Keratinocyte (primary cell): ENCODE measurements around the gene CPS1. TPM values are rescaled to one million over a fixed set of nuclear protein-coding genes. Genes with fewer than 3 reads are reported as not detected.

Experiments used
- DNase-seq: peaks from one replicate; pipeline ENCODE4 v3.0.0-alpha.2; 2011; ENCODE audit warnings: low read depth, missing footprints, low spot score
- FAIRE-seq: peaks from 2 replicates; lab custom pipeline; 2011; peaks lifted over from hg19 to GRCh38; lab: Jason Lieb, UNC
- H2AFZ ChIP-seq: 2 replicates; pipeline ENCODE4 v1.6.0; 2012; ENCODE audit warnings: low read length, control low read depth, inconsistent platforms; ENCODE audit not compliant: control insufficient read depth
- H3K27ac ChIP-seq: 2 replicates; pipeline ENCODE4 v1.5.1; 2011; ENCODE audit warnings: low read length; ENCODE audit not compliant: control insufficient read depth, insufficient read depth
- H3K27me3 ChIP-seq: 3 replicates; pipeline ENCODE4 v1.6.0; 2011; ENCODE audit warnings: low read length; ENCODE audit not compliant: control insufficient read depth, insufficient read depth; ENCODE audit errors: extremely low read depth
- H3K36me3 ChIP-seq, 2 experiments: 2 replicates in 1 of 2; 3 replicates in 1 of 2; pipeline ENCODE4 v1.5.1; 2011; ENCODE audit warnings: low read length in 2 of 2, mild to moderate bottlenecking in 1 of 2; ENCODE audit not compliant: control insufficient read depth in 2 of 2, insufficient read depth in 2 of 2; ENCODE audit errors: extremely low read depth in 1 of 2
- H3K4me1 ChIP-seq: 3 replicates; pipeline ENCODE4 v1.5.1; 2011; ENCODE audit warnings: low read length; ENCODE audit not compliant: control insufficient read depth, insufficient read depth; ENCODE audit errors: extremely low read depth
- H3K4me2 ChIP-seq: 3 replicates; pipeline ENCODE4 v1.6.0; 2011; ENCODE audit warnings: low read depth, low read length; ENCODE audit not compliant: control insufficient read depth, insufficient read depth; ENCODE audit errors: extremely low read depth
- H3K4me3 ChIP-seq, 3 experiments: fragments of 200-600 bp in 1 of 3; sonication (generic) in 1 of 3; 2 replicates in 2 of 3; 3 replicates in 1 of 3; pipeline ENCODE4 v1.5.1; 2011 to 2016; ENCODE audit warnings: low read length in 3 of 3, mild to moderate bottlenecking in 3 of 3, control low read depth in 2 of 3, inconsistent platforms in 1 of 3, low read depth in 1 of 3, mixed read lengths in 1 of 3, mixed run types in 1 of 3, moderate library complexity in 1 of 3; ENCODE audit not compliant: control insufficient read depth in 2 of 3, insufficient read depth in 2 of 3; ENCODE audit errors: extremely low read depth in 1 of 3
- H3K79me2 ChIP-seq: 2 replicates; pipeline ENCODE4 v1.6.0; 2012; ENCODE audit warnings: low read length; ENCODE audit not compliant: control insufficient read depth, insufficient read depth
- H3K9ac ChIP-seq: 3 replicates; pipeline ENCODE4 v1.6.0; 2011; ENCODE audit warnings: low read length; ENCODE audit not compliant: control insufficient read depth, insufficient read depth; ENCODE audit errors: extremely low read depth
- H3K9me1 ChIP-seq: 3 replicates; pipeline ENCODE4 v1.6.0; 2011; ENCODE audit warnings: low read length; ENCODE audit not compliant: control insufficient read depth, insufficient read depth; ENCODE audit errors: extremely low read depth
- H3K9me3 ChIP-seq: 2 replicates; pipeline ENCODE4 v1.5.1; 2012; ENCODE audit warnings: low read depth, low read length; ENCODE audit not compliant: control insufficient read depth
- H4K20me1 ChIP-seq: 3 replicates; pipeline ENCODE4 v1.6.0; 2011; ENCODE audit warnings: low read length; ENCODE audit not compliant: control insufficient read depth, insufficient read depth; ENCODE audit errors: extremely low read depth
- EZH2 ChIP-seq: IDR thresholded peaks from one replicate; pipeline ENCODE4 v1.6.1; 2012; ENCODE audit warnings: inconsistent platforms, mild to moderate bottlenecking, low read length, moderate library complexity
- dilution Hi-C: fragments of 300-500 bp; cut with MboI; formaldehyde crosslinking; loops from one replicate; pipeline ENCODE4 v1.7.0; 2020; ENCODE audit warnings: low sequenced_read_pairs; ENCODE audit not compliant: extremely low pct_ligation_motif_present
- polyA plus RNA-seq, 5 experiments: library from polyadenylated mRNA; depleted of rRNA in 3 of 5; stranded (reverse) in 3 of 5; stranded (forward) in 1 of 5; unstranded in 1 of 5; fragments of >200 nt; gene quantifications; 1 replicate in 1 of 5; 2 replicates in 3 of 5; 3 replicates in 1 of 5; pipeline versions ENCODE4 v1.2.1 to v1.2.3, GENCODE V29; 2011 to 2012; ENCODE audit warnings: missing spikeins in 2 of 5, low read depth in 1 of 5, low replicate concordance in 1 of 5
- TF ChIP-seq, protein P1 (sequence below), 3 experiments: IDR thresholded peaks in 1 of 3; conservative IDR thresholded peaks in 1 of 3; optimal IDR thresholded peaks in 1 of 3; 2 replicates in 2 of 3; 3 replicates in 1 of 3; pipeline versions ENCODE3 to v1.5.1; 2011; ENCODE audit warnings: low read length in 3 of 3, mild to moderate bottlenecking in 3 of 3, moderate library complexity in 2 of 3, control low read depth in 1 of 3, inconsistent platforms in 1 of 3; ENCODE audit not compliant: insufficient read depth in 2 of 3; ENCODE audit errors: extremely low read depth in 1 of 3

CPS1 gene
- polyA plus RNA-seq, 1 donor (not counting 4 experiments of a cell fraction or from before 2014, with no cell fraction given): 33.0 TPM

DNA sequence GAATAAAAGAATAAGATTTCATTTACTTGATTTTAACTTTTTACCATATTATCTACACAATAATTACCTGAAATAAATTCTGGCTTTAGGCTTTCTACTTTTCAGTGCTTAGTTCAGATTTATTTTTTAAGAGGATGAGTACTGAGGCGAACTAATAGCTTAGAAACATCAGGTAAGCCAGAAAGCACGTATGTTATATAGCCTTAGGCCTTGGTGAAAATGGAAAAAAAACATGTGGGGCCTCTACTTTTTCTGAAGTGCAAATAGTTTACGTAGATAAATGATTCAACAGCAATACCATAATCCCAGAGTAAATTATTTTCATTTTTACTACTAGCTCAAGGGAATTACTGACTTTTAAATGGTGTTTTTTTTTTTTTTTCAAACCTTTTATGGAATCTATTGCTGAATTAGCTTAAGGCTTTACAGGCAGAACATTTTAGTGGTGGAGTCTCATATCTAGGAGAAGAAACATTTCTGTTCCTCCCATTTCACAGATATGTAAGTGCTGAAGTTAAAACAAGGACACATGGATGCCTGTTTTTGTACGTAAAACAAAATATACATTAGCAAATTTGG, 6.2 kb downstream of the CPS1 start:
- no peaks in the 10 kb centered on the region for H3K36me3 ChIP-seq
- no peak overlapping the region for H3K9ac ChIP-seq
- H2AFZ ChIP-seq: no peak overlapping the region
- no peak overlapping the region for H3K4me3 ChIP-seq
- no peak for TF ChIP-seq EZH2
- TF ChIP-seq, protein P1, sequence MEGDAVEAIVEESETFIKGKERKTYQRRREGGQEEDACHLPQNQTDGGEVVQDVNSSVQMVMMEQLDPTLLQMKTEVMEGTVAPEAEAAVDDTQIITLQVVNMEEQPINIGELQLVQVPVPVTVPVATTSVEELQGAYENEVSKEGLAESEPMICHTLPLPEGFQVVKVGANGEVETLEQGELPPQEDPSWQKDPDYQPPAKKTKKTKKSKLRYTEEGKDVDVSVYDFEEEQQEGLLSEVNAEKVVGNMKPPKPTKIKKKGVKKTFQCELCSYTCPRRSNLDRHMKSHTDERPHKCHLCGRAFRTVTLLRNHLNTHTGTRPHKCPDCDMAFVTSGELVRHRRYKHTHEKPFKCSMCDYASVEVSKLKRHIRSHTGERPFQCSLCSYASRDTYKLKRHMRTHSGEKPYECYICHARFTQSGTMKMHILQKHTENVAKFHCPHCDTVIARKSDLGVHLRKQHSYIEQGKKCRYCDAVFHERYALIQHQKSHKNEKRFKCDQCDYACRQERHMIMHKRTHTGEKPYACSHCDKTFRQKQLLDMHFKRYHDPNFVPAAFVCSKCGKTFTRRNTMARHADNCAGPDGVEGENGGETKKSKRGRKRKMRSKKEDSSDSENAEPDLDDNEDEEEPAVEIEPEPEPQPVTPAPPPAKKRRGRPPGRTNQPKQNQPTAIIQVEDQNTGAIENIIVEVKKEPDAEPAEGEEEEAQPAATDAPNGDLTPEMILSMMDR (optimal IDR thresholded peaks at IDR 0.05 in 1 of 3, IDR thresholded peaks at IDR 0.05 in 1 of 3, conservative IDR thresholded peaks at IDR 0.05 in 1 of 3; ENCODE audit: extremely low read depth in 1 of 3, insufficient read depth in 2 of 3, low read length in 3 of 3): no peak
- no peaks in the 10 kb centered on the region for H3K9me3 ChIP-seq
- dilution Hi-C loops: no loop called here
- H4K20me1 ChIP-seq: no peaks in the 10 kb centered on the region
- FAIRE-seq (no peak), DNase-seq (no peak)
- no peaks in the 10 kb centered on the region for H3K79me2 ChIP-seq
- H3K4me2 ChIP-seq: no peak overlapping the region
- no peaks in the 10 kb centered on the region for H3K4me1 ChIP-seq
- H3K27me3 ChIP-seq: no peaks in the 10 kb centered on the region
- no peaks in the 10 kb centered on the region for H3K9me1 ChIP-seq
- no peak overlapping the region for H3K27ac ChIP-seq

DNA sequence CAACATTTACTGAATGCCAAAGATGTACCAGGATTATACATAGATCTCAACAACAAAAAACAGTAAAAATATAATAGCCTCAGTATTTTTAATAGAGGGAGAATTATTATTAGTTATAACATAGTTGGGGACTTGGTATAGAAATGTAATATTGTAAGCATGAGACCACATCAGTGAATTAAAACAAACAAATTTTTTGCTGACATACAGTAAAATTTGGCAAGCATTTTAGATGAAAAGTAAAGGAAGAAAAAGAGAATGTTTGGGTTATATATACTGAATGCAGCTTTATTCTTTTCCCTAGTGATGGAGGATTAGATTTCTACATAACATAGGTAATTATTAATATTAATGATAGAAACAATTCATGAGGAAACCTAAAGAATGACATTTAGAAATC, 10.9 kb downstream of the CPS1 start:
- H4K20me1 ChIP-seq: no peaks in the 10 kb centered on the region
- no peaks in the 10 kb centered on the region for H3K27me3 ChIP-seq
- no peak overlapping the region for H3K4me3 ChIP-seq
- dilution Hi-C loops: no loop called here
- H2AFZ ChIP-seq: no peak overlapping the region
- TF ChIP-seq, protein P1 (optimal IDR thresholded peaks at IDR 0.05 in 1 of 3, IDR thresholded peaks at IDR 0.05 in 1 of 3, conservative IDR thresholded peaks at IDR 0.05 in 1 of 3; ENCODE audit: extremely low read depth in 1 of 3, insufficient read depth in 2 of 3, low read length in 3 of 3): no peak
- no peak for TF ChIP-seq EZH2
- no peak overlapping the region for H3K4me2 ChIP-seq
- no peaks in the 10 kb centered on the region for H3K36me3 ChIP-seq
- no peaks in the 10 kb centered on the region for H3K9me1 ChIP-seq
- no peaks in the 10 kb centered on the region for H3K4me1 ChIP-seq
- H3K9me3 ChIP-seq: no peaks in the 10 kb centered on the region
- FAIRE-seq: no peak
- no peaks in the 10 kb centered on the region for H3K79me2 ChIP-seq
- H3K9ac ChIP-seq: no peak overlapping the region
- DNase-seq: no peak
- no peak overlapping the region for H3K27ac ChIP-seq
